ENCODE measurements around the gene CCNL2. TPM values are rescaled to one million over a fixed set of nuclear protein-coding genes. Genes with fewer than 3 reads are reported as not detected.

Gene CCNL2
- total and polyA plus RNA-seq, 2 experiments from 2014 or later: 115 to 146 TPM

GRCh38 chr1:1425753-1426495 is 26.8 kb upstream of the CCNL2 start:
- peak overlapping the region; percentile 44 for H3K4me3 Mint-ChIP-seq

More at GRCh38 chr1:1425753-1426495, 26.8 kb upstream of the CCNL2 start:
- peaks cover 25% of the 10 kb centered on the region for H3K27me3 Mint-ChIP-seq (ENCODE audit: insufficient read depth, low read depth, poor library complexity)
- peak; percentile 48 for ATAC-seq
- TF ChIP-seq REST (IDR thresholded peaks at IDR 0.05; ENCODE audit: unreplicated experiment) (no peak), ZNF462 (CRISPR knock-in tag; IDR thresholded peaks at IDR 0.05) (no peak), CTCF (conservative IDR thresholded peaks at IDR 0.05; ENCODE audit: low read depth in 2 of 2) (no peak), EZH2phosphoT487 (IDR thresholded peaks at IDR 0.05; ENCODE audit: unreplicated experiment) (no peak), STAT1 (IDR thresholded peaks at IDR 0.05; ENCODE audit: unreplicated experiment) (no peak), ETS1 (IDR thresholded peaks at IDR 0.05) (no peak), ZNF114 (CRISPR knock-in tag; IDR thresholded peaks at IDR 0.05) (no peak), JUNB (IDR thresholded peaks at IDR 0.05; ENCODE audit: unreplicated experiment) (no peak), EZH2 (IDR thresholded peaks at IDR 0.05; ENCODE audit: low read depth, unreplicated experiment) (no peak), CREB1 (CRISPR knock-in tag; IDR thresholded peaks at IDR 0.05; ENCODE audit: low read depth) (no peak), POLR2AphosphoS5 (IDR thresholded peaks at IDR 0.05; ENCODE audit: low read depth) (no peak; the same call in 1 of the 2 replicates), NANOG (IDR thresholded peaks at IDR 0.05; ENCODE audit: borderline replicate concordance) (no peak), ZNF331 (CRISPR knock-in tag; IDR thresholded peaks at IDR 0.05; ENCODE audit: low read depth) (no peak)
- no peaks in the 10 kb centered on the region for H3K79me2 ChIP-seq (replicated peaks; ENCODE audit: insufficient read depth)
- H3K4me1 Mint-ChIP-seq: peaks cover 42% of the 10 kb centered on the region
- no peak overlapping the region for H3K27ac ChIP-seq (ENCODE audit: low read depth)
- H3K36me3 Mint-ChIP-seq (ENCODE audit: low read depth): peaks cover 4% of the 10 kb centered on the region; the same call in 2 of the 3 replicates
- H3K9me2 ChIP-seq (ENCODE audit: insufficient read depth): no peaks in the 10 kb centered on the region
- peaks cover 10% of the 10 kb centered on the region for H3K9me3 Mint-ChIP-seq
- peak overlapping the region; percentile 72 for H3K4me2 ChIP-seq
- H3K27me3 ChIP-seq (ENCODE audit: insufficient read depth): no peaks in the 10 kb centered on the region
- peaks cover 28% of the 10 kb centered on the region for H3F3A ChIP-seq (replicated peaks; ENCODE audit: low read depth)
- H3K4me1 ChIP-seq (ENCODE audit: insufficient read depth): peaks cover 39% of the 10 kb centered on the region
- no peak overlapping the region for H2AFZ ChIP-seq
- no peaks in the 10 kb centered on the region for H3K36me3 ChIP-seq (ENCODE audit: insufficient read depth)
- 0 out of 2 replicates have a peak overlapping the region, but pooled peaks have one; percentile 52 for H3K27ac Mint-ChIP-seq
- DNase-seq (ENCODE audit: low spot score): peak; percentile 69
- no peaks in the 10 kb centered on the region for H4K20me1 ChIP-seq (replicated peaks; ENCODE audit: insufficient read depth)
- peak overlapping the region; percentile 46 for H3K4me3 ChIP-seq
